ENCODE measurements around the gene FBXO10. TPM values are rescaled to one million over a fixed set of nuclear protein-coding genes. Genes with fewer than 3 reads are reported as not detected.
A peak's percentile ranks its signal among the peaks of the same experiment; 100 is the strongest.
"Not testable (repeated sequence)": the region's sequence is repeated elsewhere in the genome, so short reads cannot be mapped to it uniquely, and the experiment has no call there.

Gene FBXO10
- total RNA-seq, 1 donor, result 16.4 TPM

GRCh38 chr9:37486616-37487548, 89.3 kb downstream of the FBXO10 start:
- peak overlapping the region; percentile 87 for H3K4me3 ChIP-seq (ENCODE audit: low read depth, low read length)
- TF ChIP-seq CTCF (IDR thresholded peaks at IDR 0.05; ENCODE audit: insufficient read depth, low read depth, low read length), result no peak
- DNase-seq (ENCODE audit: low read depth), result peak; percentile 71

- DNase-seq (ENCODE audit: low read depth), result no peak
- no peak for TF ChIP-seq CTCF (IDR thresholded peaks at IDR 0.05; ENCODE audit: insufficient read depth, low read depth, low read length)
- peak overlapping the region; percentile 87 for H3K4me3 ChIP-seq (ENCODE audit: low read depth, low read length)
Observed at GRCh38 chr9:37486256-37486615, 89.9 kb downstream of the FBXO10 start.

- H3K4me3 ChIP-seq (ENCODE audit: low read depth, low read length), result peak within 1 kb of the TSS; percentile 87
- no peak for TF ChIP-seq CTCF (IDR thresholded peaks at IDR 0.05; ENCODE audit: insufficient read depth, low read depth, low read length)
- DNase-seq (ENCODE audit: low read depth), result peak; percentile 89
Observed at GRCh38 chr9:37485389-37486255, 90.6 kb downstream of the FBXO10 start, which contains the start of gene POLR1E. Gene POLR1E (plus strand): TSS chr9:37485948. CDS start chr9:37486048, 100 bp downstream.

- DNase-seq (ENCODE audit: low read depth), result no peak
- H3K4me3 ChIP-seq (ENCODE audit: low read depth, low read length), result no peak overlapping the region
- TF ChIP-seq CTCF (IDR thresholded peaks at IDR 0.05; ENCODE audit: insufficient read depth, low read depth, low read length), result no peak
Observed at GRCh38 chr9:37480759-37481158, 95.4 kb downstream of the FBXO10 start.

- DNase-seq (ENCODE audit: low read depth); H3K4me3 ChIP-seq (ENCODE audit: low read depth, low read length): not testable (repeated sequence)
Observed at GRCh38 chr9:37477987-37478619, 98.1 kb downstream of the FBXO10 start.

- DNase-seq (ENCODE audit: low read depth), result not testable (repeated sequence)
Observed at GRCh38 chr9:37477443-37477842, 98.7 kb downstream of the FBXO10 start.

GRCh38 chr9:37476930-37477329, 99.2 kb downstream of the FBXO10 start:
- H3K4me3 ChIP-seq (ENCODE audit: low read depth, low read length), result no peak overlapping the region
- no peak for TF ChIP-seq CTCF (IDR thresholded peaks at IDR 0.05; ENCODE audit: insufficient read depth, low read depth, low read length)
- no peak for DNase-seq (ENCODE audit: low read depth)

More at GRCh38 chr9:37477443-37477842, 98.7 kb downstream of the FBXO10 start:
- not testable (repeated sequence) for H3K4me3 ChIP-seq (ENCODE audit: low read depth, low read length)
